HL-60 (cell line): ENCODE measurements around the gene KIRREL2.

ENCODE experiments used
- DNase-seq, 2 experiments: peaks; one replicate each; pipeline ENCODE4 v3.0.0-alpha.2; 2010 to 2020; ENCODE audit warnings: low read depth in 1 of 2, low spot score in 1 of 2
- H3K27ac ChIP-seq: fragments of 250-450 bp; sonication (Bioruptor Pico); replicated peaks from 2 replicates; pipeline ENCODE4 v1.5.1; 2020; ENCODE audit warnings: mild to moderate bottlenecking, moderate library complexity
- H3K27me3 ChIP-seq: fragments of 250-450 bp; sonication (Bioruptor Pico); 2 replicates; pipeline ENCODE4 v1.5.1; 2021; ENCODE audit warnings: mild to moderate bottlenecking, moderate library complexity; ENCODE audit not compliant: insufficient read depth, poor library complexity, severe bottlenecking
- H3K4me3 ChIP-seq: replicated peaks from 2 replicates; pipeline ENCODE4 v1.5.1; 2011; ENCODE audit warnings: mild to moderate bottlenecking, control low read depth, low read length; ENCODE audit not compliant: insufficient read depth
- CTCF ChIP-seq: IDR thresholded peaks from one replicate; pipeline ENCODE4 v1.5.1; 2011; ENCODE audit warnings: low read length, control low read depth, inconsistent platforms; ENCODE audit not compliant: insufficient read depth
- GABPA ChIP-seq: IDR thresholded peaks from 2 replicates; pipeline ENCODE4 v1.6.1; 2012; ENCODE audit warnings: low read depth
- POLR2AphosphoS5 ChIP-seq: IDR thresholded peaks from 2 replicates; pipeline ENCODE4 v1.6.1; 2012; ENCODE audit warnings: low read depth
- REST ChIP-seq: IDR thresholded peaks from 2 replicates; pipeline ENCODE4 v1.6.1; 2012; ENCODE audit warnings: low read depth; ENCODE audit not compliant: insufficient replicate concordance
- SPI1 ChIP-seq: IDR thresholded peaks from 2 replicates; pipeline ENCODE4 v1.6.1; 2012; ENCODE audit warnings: low read depth, mild to moderate bottlenecking, borderline replicate concordance

Gene KIRREL2

GRCh38 chr19:35828692-35829301 lies 27.9 kb upstream of the KIRREL2 start:
- no peak overlapping the region for H3K27ac ChIP-seq
- TF ChIP-seq CTCF (no peak), REST (peak; percentile 99)
- no peak overlapping the region for H3K4me3 ChIP-seq
- DNase-seq: peak in 1 of 2 experiments; percentile 51
- H3K27me3 ChIP-seq: no peaks in the 10 kb centered on the region

- H3K4me3 ChIP-seq: no peak overlapping the region
- no peak for DNase-seq
- no peaks in the 10 kb centered on the region for H3K27me3 ChIP-seq
- no peak for TF ChIP-seq SPI1
- TF ChIP-seq CTCF: no peak
- TF ChIP-seq POLR2AphosphoS5: no peak
- no peak for TF ChIP-seq GABPA
- no peak for TF ChIP-seq REST
- no peak overlapping the region for H3K27ac ChIP-seq
Measured at GRCh38 chr19:35830986-35831385, 25.7 kb upstream of the KIRREL2 start.

GRCh38 chr19:35832054-35832453 lies 24.7 kb upstream of the KIRREL2 start:
- Histone ChIP-seq H3K27me3 (peaks cover 2% of the 10 kb centered on the region), H3K4me3 (no peak overlapping the region), H3K27ac (no peak overlapping the region)
- no peak for DNase-seq
- TF ChIP-seq SPI1: no peak
- TF ChIP-seq POLR2AphosphoS5: no peak
- TF ChIP-seq CTCF: no peak
- TF ChIP-seq GABPA: no peak
- no peak for TF ChIP-seq REST
